HCT116 (cell line): ENCODE data around the gene ZMYM5. TPM values are rescaled to one million over a fixed set of nuclear protein-coding genes. Genes with fewer than 3 reads are reported as not detected.

Source experiments
- ATAC-seq: fragments of 200-7000 bp; cut with Tn5 transposase; 2 replicates; pipeline ENCODE4 v1.9.1; 2020; ENCODE audit warnings: mild to moderate bottlenecking, moderate library complexity
- BruUV-seq: library from RNA; stranded (reverse); fragments of 400-500 nt; replicated peaks from 2 replicates; lab custom pipeline; 2021; lab: Mats Ljungman, UMichigan
- CTCF ChIA-PET: fragments of 300-600 bp; sonication (Branson Sonifier 250); formaldehyde crosslinking; loops from one replicate; lab custom pipeline; 2021; ENCODE audit warnings: antibody characterized with exemption; lab: Charles Lee
- POLR2A ChIA-PET: fragments of 300-600, 350-600 bp; sonication (Branson Sonifier 250); formaldehyde crosslinking; loops from one replicate; lab custom pipeline; 2021; ENCODE audit warnings: antibody characterized with exemption; lab: Charles Lee
- RAD21 ChIA-PET, 2 experiments: fragments of 300-600 bp; sonication (Branson Sonifier 250); formaldehyde crosslinking; loops; one replicate each; lab custom pipeline; 2023; ENCODE audit warnings: low total read pairs in 2 of 2; ENCODE audit not compliant: uncharacterized antibody in 2 of 2, unreplicated experiment in 2 of 2, low non-redundant PET in 1 of 2; lab: Charles Lee
- DNase-seq: peaks from one replicate; pipeline ENCODE4 v3.0.0-alpha.2; 2010; ENCODE audit warnings: low read depth, low spot score
- H2AFZ ChIP-seq: fragments of 200-600 bp; shearing (Covaris generic), sonication (generic); 2 replicates; pipeline ENCODE4 v1.6.1; 2017; ENCODE audit warnings: low read depth, mixed run types, mixed read lengths, antibody characterized with exemption, low read length; ENCODE audit not compliant: poor library complexity, severe bottlenecking
- H3K27ac ChIP-seq: 2 replicates; pipeline ENCODE4 v1.5.1; 2012; ENCODE audit warnings: low read depth, low read length
- H3K27me3 ChIP-seq: fragments of 200-600 bp; sonication (generic); 2 replicates; pipeline ENCODE4 v1.6.1; 2016; ENCODE audit warnings: mixed run types, low read length, mixed read lengths; ENCODE audit not compliant: insufficient read depth
- H3K36me3 ChIP-seq, 2 experiments: fragments of 200-500 bp in 1 of 2; fragments of 200-600 bp in 1 of 2; sonication (Bioruptor generic) in 1 of 2; sonication (generic) in 1 of 2; 2 replicates each; pipeline versions ENCODE4 v1.5.1 to v1.6.1; 2014 to 2016; ENCODE audit warnings: low read length in 2 of 2, inconsistent platforms in 1 of 2, mixed read lengths in 1 of 2, mixed run types in 1 of 2; ENCODE audit not compliant: insufficient read depth in 2 of 2, control insufficient read depth in 1 of 2
- H3K4me1 ChIP-seq, 2 experiments: fragments of 200-600 bp in 1 of 2; sonication (generic) in 1 of 2; 2 replicates each; pipeline versions ENCODE4 v1.5.1 to v1.6.1; 2012 to 2017; ENCODE audit warnings: low read length in 2 of 2, inconsistent platforms in 1 of 2, mild to moderate bottlenecking in 1 of 2, mixed read lengths in 1 of 2, mixed run types in 1 of 2, moderate library complexity in 1 of 2; ENCODE audit not compliant: insufficient read depth in 2 of 2, control insufficient read depth in 1 of 2
- H3K4me2 ChIP-seq: fragments of 200-600 bp; sonication (generic); 2 replicates; pipeline ENCODE4 v1.6.1; 2017; ENCODE audit warnings: mixed run types, low read length, mixed read lengths
- H3K4me3 ChIP-seq, 2 experiments: fragments of 200-600 bp in 1 of 2; sonication (generic) in 1 of 2; replicated peaks in 1 of 2; 2 replicates each; pipeline ENCODE4 v1.5.1; 2011 to 2016; ENCODE audit warnings: low read length in 2 of 2, control low read depth in 1 of 2, low read depth in 1 of 2, mild to moderate bottlenecking in 1 of 2, mixed read lengths in 1 of 2, mixed run types in 1 of 2
- H3K79me2 ChIP-seq: fragments of 200-600 bp; sonication (generic); 2 replicates; pipeline ENCODE4 v1.6.1; 2017; ENCODE audit warnings: mild to moderate bottlenecking, mixed run types, low read length, moderate library complexity, mixed read lengths; ENCODE audit not compliant: insufficient read depth
- H3K9ac ChIP-seq: fragments of 200-600 bp; sonication (generic); 2 replicates; pipeline ENCODE4 v1.6.1; 2016; ENCODE audit warnings: low read length, mixed read lengths
- H3K9me2 ChIP-seq: fragments of 200-600 bp; sonication (generic), shearing (Covaris generic); 2 replicates; pipeline ENCODE4 v1.6.1; 2017; ENCODE audit warnings: mixed run types, mild to moderate bottlenecking, moderate library complexity; ENCODE audit not compliant: insufficient read depth
- H3K9me3 ChIP-seq, 2 experiments: fragments of 200-500 bp in 1 of 2; fragments of 200-600 bp in 1 of 2; sonication (Bioruptor generic) in 1 of 2; sonication (generic) in 1 of 2; 2 replicates each; pipeline ENCODE4 v1.6.1; 2014 to 2017; ENCODE audit warnings: low read length in 2 of 2, mixed read lengths in 2 of 2, inconsistent platforms in 1 of 2, low read depth in 1 of 2, mild to moderate bottlenecking in 1 of 2, mixed run types in 1 of 2, moderate library complexity in 1 of 2; ENCODE audit not compliant: control insufficient read depth in 1 of 2, insufficient read depth in 1 of 2
- H4K20me1 ChIP-seq: fragments of 200-600 bp; sonication (generic), shearing (Covaris generic); 2 replicates; pipeline ENCODE4 v1.6.1; 2017; ENCODE audit warnings: mixed run types, mild to moderate bottlenecking, moderate library complexity; ENCODE audit not compliant: insufficient read depth
- CBX3 ChIP-seq: IDR thresholded peaks from 2 replicates; pipeline ENCODE4 v1.6.1; 2012; ENCODE audit warnings: low read depth
- EZH2 ChIP-seq: fragments of 200-600 bp; sonication (generic); IDR thresholded peaks from 2 replicates; pipeline ENCODE4 v1.6.1; 2017; ENCODE audit warnings: antibody characterized with exemption, mixed run types
- FOSL1 ChIP-seq: IDR thresholded peaks from 2 replicates; pipeline ENCODE4 v1.6.1; 2012; ENCODE audit warnings: low read depth
- JUND ChIP-seq: IDR thresholded peaks from 2 replicates; pipeline ENCODE4 v1.6.1; 2012
- POLR2A ChIP-seq: IDR thresholded peaks from 2 replicates; pipeline ENCODE4 v1.7.0; 2011; ENCODE audit warnings: borderline replicate concordance; ENCODE audit not compliant: insufficient read depth, insufficient read length; ENCODE audit errors: extremely low read depth
- POLR2AphosphoS5 ChIP-seq: IDR thresholded peaks from 2 replicates; pipeline ENCODE4 v1.6.1; 2011; ENCODE audit warnings: mild to moderate bottlenecking, low read depth, low read length, moderate library complexity
- SIN3A ChIP-seq: IDR thresholded peaks from 2 replicates; pipeline ENCODE4 v1.6.1; 2012; ENCODE audit warnings: low read depth
- ZFX ChIP-seq: fragments of 450-650 bp; IDR thresholded peaks from 2 replicates; pipeline ENCODE4 v1.6.1; 2017
- ZNF274 ChIP-seq: fragments of 200-500 bp; sonication (Bioruptor generic); IDR thresholded peaks from 2 replicates; pipeline ENCODE4 v1.6.1; 2014; ENCODE audit warnings: mild to moderate bottlenecking, low read depth, low read length, inconsistent platforms
- intact Hi-C: fragments of 100-400 bp; cut with micrococcal nuclease; formaldehyde crosslinking; loops from 2 replicates; pipeline ENCODE4 v1.10.0; 2022
- total RNA-seq: library from RNA; stranded (reverse); gene quantifications from one replicate; pipeline ENCODE4 v1.2.1, GENCODE V29; 2021; ENCODE audit not compliant: unreplicated experiment
- TF ChIP-seq, protein P1 (sequence below): IDR thresholded peaks from 2 replicates; pipeline ENCODE4 v1.6.1; 2011; ENCODE audit warnings: mild to moderate bottlenecking, low read length, moderate library complexity; ENCODE audit not compliant: insufficient replicate concordance; ENCODE audit errors: extremely low read depth

Gene ZMYM5
- total RNA-seq, 1 experiment from 2014 or later, result 9.6 TPM

DNA sequence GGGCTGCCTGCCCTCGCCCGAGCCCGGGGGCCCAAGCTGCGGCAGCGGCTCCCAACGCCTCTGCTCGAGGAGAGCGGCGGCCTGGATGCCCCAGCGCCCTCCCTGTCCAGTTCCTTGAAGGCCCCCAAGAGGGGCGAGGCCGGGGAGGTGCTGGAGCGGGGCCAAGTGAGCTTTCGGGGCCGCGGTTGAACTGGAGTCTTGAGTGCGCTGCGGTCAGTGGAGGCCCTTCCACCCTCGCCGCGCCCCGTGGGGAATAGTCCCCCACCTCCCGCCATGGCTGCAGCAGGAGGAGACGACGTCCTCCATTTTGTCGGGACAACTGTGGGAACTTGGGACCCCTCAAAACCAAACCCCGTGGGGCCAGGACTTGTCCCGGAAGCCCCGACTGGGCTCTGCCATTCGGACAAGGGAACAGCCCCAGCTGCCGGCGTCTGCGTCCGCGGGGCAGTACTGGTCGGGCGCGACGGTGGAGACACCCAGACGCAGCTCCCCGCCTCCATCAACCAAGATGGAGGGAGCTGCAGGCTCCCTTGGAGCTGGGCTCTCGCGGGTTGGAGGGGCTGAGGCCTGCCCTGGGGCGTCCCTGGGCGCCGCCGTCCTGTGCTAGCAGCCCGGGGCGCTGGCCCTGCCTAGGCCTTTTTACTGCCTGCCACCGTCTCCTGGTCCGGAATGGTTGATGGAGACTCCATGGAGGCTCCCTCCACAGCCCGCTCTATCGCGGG, 736 bp upstream of the ZMYM5 start:
- Histone ChIP-seq H3K4me2 (peak overlapping the region; percentile 92), H2AFZ (no peak overlapping the region), H3K4me1 (peaks cover 23 to 41% of the 10 kb centered on the region in 2 experiments), H3K9me2 (no peaks in the 10 kb centered on the region), H3K79me2 (peaks cover 35% of the 10 kb centered on the region), H3K27ac (peak overlapping the region; percentile 98), H3K27me3 (no peaks in the 10 kb centered on the region), H3K36me3 (no peaks in the 10 kb centered on the region; a peak in 1 of 4 replicates), H3K4me3 (peak overlapping the region; percentile 52 to 90), H3K9ac (peak overlapping the region; percentile 85), H4K20me1 (no peaks in the 10 kb centered on the region), H3K9me3 (no peaks in the 10 kb centered on the region)
- ChIA-PET RAD21 (interaction anchor here in 1 of 2 experiments (0.7 kb wide), 1 partner anchor 13 kb away, joined by 3 read pairs; no protein-coding TSS in a partner anchor), CTCF (interaction anchor here (0.9 to 1.3 kb wide), 2 partner anchors 11 to 121 kb away, joined by 3 to 4 read pairs; no protein-coding TSS in a partner anchor), POLR2A (interaction anchor here (0.6 to 1.8 kb wide), 8 partner anchors 10 to 81 kb away, joined by 3 to 11 read pairs (median 4); partner anchors contain the start of gene PSPC1)
- TF ChIP-seq, protein P1, sequence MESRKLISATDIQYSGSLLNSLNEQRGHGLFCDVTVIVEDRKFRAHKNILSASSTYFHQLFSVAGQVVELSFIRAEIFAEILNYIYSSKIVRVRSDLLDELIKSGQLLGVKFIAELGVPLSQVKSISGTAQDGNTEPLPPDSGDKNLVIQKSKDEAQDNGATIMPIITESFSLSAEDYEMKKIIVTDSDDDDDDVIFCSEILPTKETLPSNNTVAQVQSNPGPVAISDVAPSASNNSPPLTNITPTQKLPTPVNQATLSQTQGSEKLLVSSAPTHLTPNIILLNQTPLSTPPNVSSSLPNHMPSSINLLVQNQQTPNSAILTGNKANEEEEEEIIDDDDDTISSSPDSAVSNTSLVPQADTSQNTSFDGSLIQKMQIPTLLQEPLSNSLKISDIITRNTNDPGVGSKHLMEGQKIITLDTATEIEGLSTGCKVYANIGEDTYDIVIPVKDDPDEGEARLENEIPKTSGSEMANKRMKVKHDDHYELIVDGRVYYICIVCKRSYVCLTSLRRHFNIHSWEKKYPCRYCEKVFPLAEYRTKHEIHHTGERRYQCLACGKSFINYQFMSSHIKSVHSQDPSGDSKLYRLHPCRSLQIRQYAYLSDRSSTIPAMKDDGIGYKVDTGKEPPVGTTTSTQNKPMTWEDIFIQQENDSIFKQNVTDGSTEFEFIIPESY, result no peak
- TF ChIP-seq CBX3, result no peak
- peak; percentile 26 for TF ChIP-seq POLR2A
- no peak for TF ChIP-seq EZH2
- no peak for TF ChIP-seq SIN3A
- no peak for TF ChIP-seq FOSL1
- TF ChIP-seq POLR2AphosphoS5, result 0 out of 2 replicates have a peak, but pooled peaks have one; percentile 15
- TF ChIP-seq JUND, result no peak
- peak; percentile 71 for TF ChIP-seq ZFX
- no peak for TF ChIP-seq ZNF274
- DNase-seq, result no peak
- no TSS peak for BruUV-seq
- ATAC-seq, result peak; percentile 28
- intact Hi-C loops, result no loop called here
